ENCODE results near the gene RAB40A.
"Not testable (repeated sequence)": the region's sequence is repeated elsewhere in the genome, so short reads cannot be mapped to it uniquely, and the experiment has no call there.

The RAB40A gene

DNA sequence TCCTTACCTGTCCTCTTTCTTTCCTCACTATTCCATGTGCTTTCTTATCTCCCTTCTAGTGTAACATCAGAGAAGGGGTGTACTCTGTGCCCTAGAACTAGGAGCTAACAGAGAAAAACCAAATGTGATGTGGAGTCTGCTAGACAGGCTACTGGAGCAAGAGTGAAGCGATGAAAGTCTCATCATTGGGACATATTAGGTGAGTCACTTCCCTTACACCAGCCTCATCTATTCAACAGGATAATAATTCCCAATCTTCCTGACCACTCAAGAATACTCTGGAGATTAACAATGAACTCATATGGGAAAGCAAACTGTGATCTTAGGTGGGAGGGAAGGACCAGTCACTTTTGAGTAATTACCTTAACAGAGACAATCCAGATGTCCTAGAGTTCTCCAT, 58.1 kb downstream of the RAB40A start:
- no peak for TF ChIP-seq CTCF (IDR thresholded peaks at IDR 0.05; ENCODE audit: control insufficient read depth, extremely low read depth, insufficient read depth)
- no peak overlapping the region for H3K4me3 ChIP-seq (ENCODE audit: low read depth, low read length)
- DNase-seq (ENCODE audit: low read depth) = no peak

DNA sequence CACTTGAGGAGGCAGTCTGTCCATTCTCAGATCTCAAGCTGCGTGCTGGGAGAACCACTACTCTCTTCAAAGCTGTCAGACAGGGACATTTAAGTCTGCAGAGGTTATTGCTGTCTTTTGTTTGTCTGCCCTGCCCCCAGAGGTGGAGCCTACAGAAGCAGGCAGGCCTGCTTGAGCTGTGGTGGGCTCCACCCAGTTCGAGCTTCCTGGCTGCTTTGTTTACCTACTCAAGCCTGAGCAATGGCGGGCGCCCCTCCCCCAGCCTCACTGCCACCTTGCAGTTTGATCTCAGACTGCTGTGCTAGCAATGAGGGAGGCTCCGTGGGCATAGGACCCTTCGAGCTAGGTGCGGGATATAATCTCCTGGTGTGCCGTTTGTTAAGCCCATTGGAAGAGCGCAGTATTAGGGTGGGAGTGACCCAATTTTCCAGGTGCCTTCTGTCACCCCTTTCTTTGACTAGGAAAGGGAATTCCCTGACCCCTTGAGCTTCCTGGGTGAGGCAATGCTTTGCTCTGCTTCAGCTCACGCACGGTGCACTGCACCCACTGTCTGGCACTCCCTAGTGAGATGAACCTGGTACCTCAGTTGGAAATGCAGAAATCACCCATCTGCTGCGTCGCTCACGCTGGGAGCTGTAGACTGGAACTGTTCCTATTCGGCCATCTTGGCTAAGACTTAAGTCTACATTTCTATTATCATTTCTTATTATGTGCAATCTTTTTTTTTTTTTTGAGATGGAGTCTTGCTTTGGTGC, 59.1 kb downstream of the RAB40A start:
- not testable (repeated sequence) for H3K4me3 ChIP-seq (ENCODE audit: low read depth, low read length); DNase-seq (ENCODE audit: low read depth)

DNA sequence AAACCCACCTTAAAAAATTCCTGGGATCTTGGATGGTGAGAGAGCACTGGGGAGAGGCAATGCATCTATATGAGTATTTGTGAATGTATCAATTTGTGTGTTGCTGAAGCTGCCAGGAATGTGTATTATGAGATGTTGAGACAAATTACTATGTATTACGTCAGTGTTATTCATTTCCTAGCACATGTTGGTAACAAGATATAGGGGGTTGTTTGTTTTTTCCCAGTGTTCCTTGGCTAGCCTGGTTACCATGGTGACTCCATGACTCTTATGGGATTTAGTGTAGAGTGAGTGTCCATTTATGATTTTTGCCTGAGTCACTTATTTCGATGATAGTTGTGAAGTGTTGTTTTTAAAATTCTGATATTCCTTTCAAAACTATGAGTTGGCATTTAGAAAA, 65.6 kb downstream of the RAB40A start:
- no peak overlapping the region for H3K4me3 ChIP-seq (ENCODE audit: low read depth, low read length)
- no peak for DNase-seq (ENCODE audit: low read depth)
- no peak for TF ChIP-seq CTCF (IDR thresholded peaks at IDR 0.05; ENCODE audit: control insufficient read depth, extremely low read depth, insufficient read depth)
